ENCODE data around the gene CASK.

The CASK gene

DNA sequence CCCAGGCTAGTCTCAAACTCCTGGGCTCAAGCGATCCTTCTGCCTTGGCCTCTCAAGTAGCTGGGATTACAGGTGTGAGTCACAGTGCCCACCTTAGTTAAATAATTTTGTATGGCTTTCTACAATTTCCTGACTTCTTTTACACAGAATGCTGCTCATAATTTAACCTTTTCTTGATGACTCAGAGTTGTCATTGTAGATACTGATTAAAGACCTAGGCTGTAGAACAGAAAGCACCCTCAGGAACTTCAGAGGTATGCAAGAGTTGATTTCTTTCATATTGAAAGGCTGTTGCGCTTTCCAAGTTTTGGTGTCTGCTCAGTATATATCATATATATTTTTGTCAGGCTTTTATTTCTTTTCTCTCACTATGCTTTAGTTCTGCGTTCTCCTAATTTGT lies 255.7 kb downstream of the CASK start:
- no peak for ATAC-seq
- TF ChIP-seq, protein P1, sequence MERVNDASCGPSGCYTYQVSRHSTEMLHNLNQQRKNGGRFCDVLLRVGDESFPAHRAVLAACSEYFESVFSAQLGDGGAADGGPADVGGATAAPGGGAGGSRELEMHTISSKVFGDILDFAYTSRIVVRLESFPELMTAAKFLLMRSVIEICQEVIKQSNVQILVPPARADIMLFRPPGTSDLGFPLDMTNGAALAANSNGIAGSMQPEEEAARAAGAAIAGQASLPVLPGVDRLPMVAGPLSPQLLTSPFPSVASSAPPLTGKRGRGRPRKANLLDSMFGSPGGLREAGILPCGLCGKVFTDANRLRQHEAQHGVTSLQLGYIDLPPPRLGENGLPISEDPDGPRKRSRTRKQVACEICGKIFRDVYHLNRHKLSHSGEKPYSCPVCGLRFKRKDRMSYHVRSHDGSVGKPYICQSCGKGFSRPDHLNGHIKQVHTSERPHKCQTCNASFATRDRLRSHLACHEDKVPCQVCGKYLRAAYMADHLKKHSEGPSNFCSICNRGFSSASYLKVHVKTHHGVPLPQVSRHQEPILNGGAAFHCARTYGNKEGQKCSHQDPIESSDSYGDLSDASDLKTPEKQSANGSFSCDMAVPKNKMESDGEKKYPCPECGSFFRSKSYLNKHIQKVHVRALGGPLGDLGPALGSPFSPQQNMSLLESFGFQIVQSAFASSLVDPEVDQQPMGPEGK (CRISPR knock-in tag; IDR thresholded peaks at IDR 0.05; ENCODE audit: borderline replicate concordance): no peak
- TF ChIP-seq ARNTL (CRISPR knock-in tag; IDR thresholded peaks at IDR 0.05; ENCODE audit: borderline replicate concordance, low read depth) (no peak), ZFP3 (CRISPR knock-in tag; IDR thresholded peaks at IDR 0.05) (no peak), ZNF565 (CRISPR knock-in tag; conservative IDR thresholded peaks at IDR 0.05; ENCODE audit: low read depth) (no peak), SNAI2 (CRISPR knock-in tag; IDR thresholded peaks at IDR 0.05) (no peak), ISL1 (CRISPR knock-in tag; IDR thresholded peaks at IDR 0.05) (no peak), ZC3H10 (CRISPR knock-in tag; IDR thresholded peaks at IDR 0.05) (no peak), RARB (CRISPR knock-in tag; IDR thresholded peaks at IDR 0.05) (no peak), ESRRG (CRISPR knock-in tag; IDR thresholded peaks at IDR 0.05) (no peak), GLIS3 (CRISPR knock-in tag; IDR thresholded peaks at IDR 0.05) (no peak)
- TF ChIP-seq, protein P2, sequence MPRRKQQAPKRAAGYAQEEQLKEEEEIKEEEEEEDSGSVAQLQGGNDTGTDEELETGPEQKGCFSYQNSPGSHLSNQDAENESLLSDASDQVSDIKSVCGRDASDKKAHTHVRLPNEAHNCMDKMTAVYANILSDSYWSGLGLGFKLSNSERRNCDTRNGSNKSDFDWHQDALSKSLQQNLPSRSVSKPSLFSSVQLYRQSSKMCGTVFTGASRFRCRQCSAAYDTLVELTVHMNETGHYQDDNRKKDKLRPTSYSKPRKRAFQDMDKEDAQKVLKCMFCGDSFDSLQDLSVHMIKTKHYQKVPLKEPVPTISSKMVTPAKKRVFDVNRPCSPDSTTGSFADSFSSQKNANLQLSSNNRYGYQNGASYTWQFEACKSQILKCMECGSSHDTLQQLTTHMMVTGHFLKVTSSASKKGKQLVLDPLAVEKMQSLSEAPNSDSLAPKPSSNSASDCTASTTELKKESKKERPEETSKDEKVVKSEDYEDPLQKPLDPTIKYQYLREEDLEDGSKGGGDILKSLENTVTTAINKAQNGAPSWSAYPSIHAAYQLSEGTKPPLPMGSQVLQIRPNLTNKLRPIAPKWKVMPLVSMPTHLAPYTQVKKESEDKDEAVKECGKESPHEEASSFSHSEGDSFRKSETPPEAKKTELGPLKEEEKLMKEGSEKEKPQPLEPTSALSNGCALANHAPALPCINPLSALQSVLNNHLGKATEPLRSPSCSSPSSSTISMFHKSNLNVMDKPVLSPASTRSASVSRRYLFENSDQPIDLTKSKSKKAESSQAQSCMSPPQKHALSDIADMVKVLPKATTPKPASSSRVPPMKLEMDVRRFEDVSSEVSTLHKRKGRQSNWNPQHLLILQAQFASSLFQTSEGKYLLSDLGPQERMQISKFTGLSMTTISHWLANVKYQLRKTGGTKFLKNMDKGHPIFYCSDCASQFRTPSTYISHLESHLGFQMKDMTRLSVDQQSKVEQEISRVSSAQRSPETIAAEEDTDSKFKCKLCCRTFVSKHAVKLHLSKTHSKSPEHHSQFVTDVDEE (CRISPR knock-in tag; IDR thresholded peaks at IDR 0.05): no peak

DNA sequence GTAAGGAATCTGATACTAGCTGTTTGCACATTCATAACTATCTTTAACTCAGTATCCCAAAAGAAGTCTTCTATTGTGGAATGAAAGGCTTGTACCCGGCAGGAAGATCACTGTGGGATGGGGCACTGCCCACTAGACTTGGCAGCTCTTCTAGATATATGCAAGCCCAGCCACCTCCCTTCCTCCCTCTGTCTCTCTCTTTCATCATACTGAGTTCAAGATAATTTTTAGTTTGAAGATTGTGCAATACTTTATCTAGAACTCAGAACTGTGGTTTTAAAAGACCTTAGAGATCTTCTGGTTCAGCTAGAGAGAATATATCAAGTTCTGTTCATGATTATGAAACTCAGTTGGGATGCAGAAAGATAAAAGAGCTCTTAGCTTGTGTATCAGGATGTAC lies 257.1 kb downstream of the CASK start:
- TF ChIP-seq OSR1 (CRISPR knock-in tag; IDR thresholded peaks at IDR 0.05) (no peak), ESRRG (CRISPR knock-in tag; IDR thresholded peaks at IDR 0.05) (no peak), TCF4 (CRISPR knock-in tag; IDR thresholded peaks at IDR 0.05; ENCODE audit: borderline replicate concordance) (no peak), SNAI2 (CRISPR knock-in tag; IDR thresholded peaks at IDR 0.05) (no peak), CSDC2 (CRISPR knock-in tag; IDR thresholded peaks at IDR 0.05) (no peak), ISL1 (CRISPR knock-in tag; IDR thresholded peaks at IDR 0.05) (no peak), BACH2 (CRISPR knock-in tag; IDR thresholded peaks at IDR 0.05; ENCODE audit: borderline replicate concordance) (no peak), RARB (CRISPR knock-in tag; IDR thresholded peaks at IDR 0.05) (no peak), ZFP30 (CRISPR knock-in tag; IDR thresholded peaks at IDR 0.05) (no peak)
- TF ChIP-seq, protein P3, sequence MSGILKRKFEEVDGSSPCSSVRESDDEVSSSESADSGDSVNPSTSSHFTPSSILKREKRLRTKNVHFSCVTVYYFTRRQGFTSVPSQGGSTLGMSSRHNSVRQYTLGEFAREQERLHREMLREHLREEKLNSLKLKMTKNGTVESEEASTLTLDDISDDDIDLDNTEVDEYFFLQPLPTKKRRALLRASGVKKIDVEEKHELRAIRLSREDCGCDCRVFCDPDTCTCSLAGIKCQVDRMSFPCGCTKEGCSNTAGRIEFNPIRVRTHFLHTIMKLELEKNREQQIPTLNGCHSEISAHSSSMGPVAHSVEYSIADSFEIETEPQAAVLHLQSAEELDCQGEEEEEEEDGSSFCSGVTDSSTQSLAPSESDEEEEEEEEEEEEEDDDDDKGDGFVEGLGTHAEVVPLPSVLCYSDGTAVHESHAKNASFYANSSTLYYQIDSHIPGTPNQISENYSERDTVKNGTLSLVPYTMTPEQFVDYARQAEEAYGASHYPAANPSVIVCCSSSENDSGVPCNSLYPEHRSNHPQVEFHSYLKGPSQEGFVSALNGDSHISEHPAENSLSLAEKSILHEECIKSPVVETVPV (CRISPR knock-in tag; IDR thresholded peaks at IDR 0.05): no peak
- TF ChIP-seq, protein P1 (CRISPR knock-in tag; IDR thresholded peaks at IDR 0.05; ENCODE audit: borderline replicate concordance): no peak
- ATAC-seq: no peak

DNA sequence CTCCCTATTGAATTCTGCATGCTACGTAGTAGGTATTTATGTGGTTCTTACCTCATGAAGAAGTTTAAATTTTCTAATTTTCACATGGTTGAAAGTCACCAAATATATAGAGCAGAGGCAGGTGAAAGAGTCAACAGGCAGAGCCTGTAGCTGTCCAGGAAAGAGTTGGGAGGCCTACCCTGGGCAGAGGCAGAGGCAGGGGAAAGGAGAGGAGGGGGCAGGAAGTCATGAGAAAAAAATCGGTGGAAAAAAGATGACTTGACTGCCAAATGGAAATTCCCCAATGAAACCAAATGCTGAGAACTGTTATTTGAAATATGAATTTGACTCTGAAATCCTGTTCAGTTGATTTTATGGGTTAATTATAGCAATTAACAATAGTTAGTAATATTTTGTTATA lies 257.7 kb downstream of the CASK start:
- no peak for TF ChIP-seq TOX (CRISPR knock-in tag; IDR thresholded peaks at IDR 0.05; ENCODE audit: borderline replicate concordance)
- TF ChIP-seq ZC3H10 (CRISPR knock-in tag; IDR thresholded peaks at IDR 0.05): no peak
- TF ChIP-seq ZFP30 (CRISPR knock-in tag; IDR thresholded peaks at IDR 0.05): no peak
- ATAC-seq: no peak

DNA sequence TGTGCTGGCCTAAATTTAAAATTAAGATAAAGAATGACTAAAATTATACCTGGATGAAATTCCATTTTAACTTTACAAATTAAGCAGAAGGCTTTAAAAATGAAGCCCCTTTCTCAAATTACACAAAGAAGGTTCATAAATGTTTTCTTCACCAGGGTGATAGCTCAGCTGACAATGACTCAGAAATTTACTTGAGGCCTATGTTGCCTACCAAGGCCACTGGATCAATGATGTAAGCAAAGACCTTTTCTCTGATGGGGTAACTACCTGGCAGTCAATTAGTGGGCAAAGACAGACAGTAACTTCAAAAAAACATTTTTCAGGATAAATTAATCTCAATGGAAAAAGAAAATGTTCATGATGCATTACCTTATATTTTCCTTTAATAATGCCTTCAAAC lies 258.4 kb downstream of the CASK start:
- TF ChIP-seq ISL1 (CRISPR knock-in tag; IDR thresholded peaks at IDR 0.05) (no peak), TOX (CRISPR knock-in tag; IDR thresholded peaks at IDR 0.05; ENCODE audit: borderline replicate concordance) (no peak), ZFP30 (CRISPR knock-in tag; IDR thresholded peaks at IDR 0.05) (no peak), RARB (CRISPR knock-in tag; IDR thresholded peaks at IDR 0.05) (no peak), TCF4 (CRISPR knock-in tag; IDR thresholded peaks at IDR 0.05; ENCODE audit: borderline replicate concordance) (no peak)
- TF ChIP-seq, protein P4, sequence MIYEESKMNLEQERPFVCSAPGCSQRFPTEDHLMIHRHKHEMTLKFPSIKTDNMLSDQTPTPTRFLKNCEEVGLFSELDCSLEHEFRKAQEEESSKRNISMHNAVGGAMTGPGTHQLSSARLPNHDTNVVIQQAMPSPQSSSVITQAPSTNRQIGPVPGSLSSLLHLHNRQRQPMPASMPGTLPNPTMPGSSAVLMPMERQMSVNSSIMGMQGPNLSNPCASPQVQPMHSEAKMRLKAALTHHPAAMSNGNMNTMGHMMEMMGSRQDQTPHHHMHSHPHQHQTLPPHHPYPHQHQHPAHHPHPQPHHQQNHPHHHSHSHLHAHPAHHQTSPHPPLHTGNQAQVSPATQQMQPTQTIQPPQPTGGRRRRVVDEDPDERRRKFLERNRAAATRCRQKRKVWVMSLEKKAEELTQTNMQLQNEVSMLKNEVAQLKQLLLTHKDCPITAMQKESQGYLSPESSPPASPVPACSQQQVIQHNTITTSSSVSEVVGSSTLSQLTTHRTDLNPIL (CRISPR knock-in tag; IDR thresholded peaks at IDR 0.05; ENCODE audit: low read depth): no peak
- ATAC-seq: no peak

Measured in SK-N-SH treated with all-trans-retinoic acid at 6 μM for 48 hours (cell line).